HG03135 (cell line): Measurements from ENCODE around the gene BANF1.

Experiments used
- ATAC-seq: cut with Tn5 transposase; IDR thresholded peaks from one replicate; pipeline ENCODE4 v1.9.1; 2021; ENCODE audit warnings: mild to moderate bottlenecking, moderate library complexity; ENCODE audit not compliant: unreplicated experiment

BANF1 gene

DNA sequence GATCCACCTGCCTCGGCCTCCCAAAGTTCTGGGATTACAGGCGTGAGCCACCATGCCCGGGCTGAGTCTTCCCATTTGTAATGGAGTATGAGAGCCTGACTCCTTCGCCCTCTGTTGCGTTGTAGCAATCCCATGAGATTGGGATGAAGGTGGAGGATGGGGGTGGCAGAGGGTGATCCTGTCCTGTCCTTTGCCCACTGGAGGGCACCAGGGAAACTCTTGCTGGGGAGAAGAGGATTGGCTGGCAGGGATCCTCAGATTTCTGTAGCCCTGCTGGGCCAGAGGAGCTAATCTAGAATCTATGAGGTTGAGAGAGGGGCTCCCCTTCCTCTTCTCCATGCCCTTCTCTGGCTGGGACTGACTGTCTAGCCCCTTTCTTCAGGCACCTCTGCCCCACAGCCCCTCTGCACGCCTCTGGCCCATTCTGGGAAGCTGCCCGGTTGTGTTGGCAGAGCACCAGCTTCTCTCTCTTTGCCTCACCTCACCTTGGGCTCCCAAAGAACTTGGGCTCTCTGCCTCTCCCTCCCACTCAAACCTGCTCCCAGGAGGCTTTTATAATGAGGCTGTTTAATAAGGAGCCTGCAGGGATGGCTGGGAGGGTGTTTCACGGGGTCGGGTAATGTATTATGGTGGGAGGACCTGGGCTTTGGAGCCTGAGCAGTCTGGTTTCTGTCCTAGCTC lies 33.5 kb downstream of the BANF1 start:
- ATAC-seq: no peak

DNA sequence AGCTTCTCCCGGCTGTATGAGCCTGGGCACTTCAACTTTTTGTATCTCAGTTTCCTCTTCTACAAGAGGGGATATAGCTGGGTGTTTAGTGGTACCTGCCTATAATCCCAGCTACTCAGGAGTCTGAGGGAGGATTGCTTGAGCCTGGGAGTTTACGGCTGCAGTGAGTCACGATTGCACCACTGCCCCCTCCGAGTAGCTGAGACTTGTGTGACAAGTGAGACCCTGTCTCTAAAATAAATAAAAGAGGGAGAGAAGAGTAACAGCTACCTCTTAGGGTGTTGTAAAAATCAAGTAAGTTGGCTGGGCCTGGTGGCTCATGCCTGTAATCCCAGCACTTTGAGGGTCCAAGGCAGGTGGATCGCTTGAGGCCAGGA lies 34.0 kb downstream of the BANF1 start:
- ATAC-seq: no peak

DNA sequence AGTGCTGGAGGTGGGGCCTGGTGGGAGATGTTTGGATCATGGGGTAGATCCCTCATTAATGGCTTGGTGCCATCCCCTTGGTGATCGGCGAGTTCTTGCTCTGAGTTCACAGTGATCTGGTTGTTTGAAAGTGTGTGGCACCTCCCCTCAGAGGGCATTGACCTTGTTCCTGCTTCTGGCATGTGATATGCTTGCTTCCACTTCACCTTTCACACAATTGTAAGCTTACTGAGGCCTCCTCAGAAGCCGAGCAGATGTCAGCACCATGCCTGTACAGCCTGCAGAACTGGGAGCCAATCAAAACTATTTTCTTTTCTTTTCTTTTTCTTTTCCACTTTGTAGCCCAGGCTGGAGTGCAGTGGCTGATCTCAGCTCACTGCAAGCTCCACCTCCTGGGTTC lies 35.0 kb downstream of the BANF1 start:
- ATAC-seq: no peak

DNA sequence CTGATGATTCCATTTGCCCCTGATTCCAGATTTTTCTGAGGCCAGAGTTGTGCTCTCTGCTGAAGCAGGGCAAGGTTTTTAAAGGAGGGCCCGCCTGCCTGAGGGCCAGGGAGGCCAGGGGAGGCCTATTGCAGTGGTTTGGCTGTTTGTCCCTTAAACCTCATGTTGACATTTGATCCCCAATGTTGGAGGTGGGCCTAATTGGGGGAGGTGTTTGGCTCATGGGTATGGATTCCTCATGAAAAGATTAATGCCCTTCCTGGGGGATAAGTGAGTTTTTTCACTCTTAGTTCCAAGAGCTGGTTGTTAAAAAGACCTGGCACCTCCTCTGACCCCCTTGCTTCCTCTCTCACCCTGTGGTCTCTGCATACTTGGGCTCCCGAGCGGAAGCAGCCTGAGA lies 37.5 kb downstream of the BANF1 start:
- no peak for ATAC-seq

DNA sequence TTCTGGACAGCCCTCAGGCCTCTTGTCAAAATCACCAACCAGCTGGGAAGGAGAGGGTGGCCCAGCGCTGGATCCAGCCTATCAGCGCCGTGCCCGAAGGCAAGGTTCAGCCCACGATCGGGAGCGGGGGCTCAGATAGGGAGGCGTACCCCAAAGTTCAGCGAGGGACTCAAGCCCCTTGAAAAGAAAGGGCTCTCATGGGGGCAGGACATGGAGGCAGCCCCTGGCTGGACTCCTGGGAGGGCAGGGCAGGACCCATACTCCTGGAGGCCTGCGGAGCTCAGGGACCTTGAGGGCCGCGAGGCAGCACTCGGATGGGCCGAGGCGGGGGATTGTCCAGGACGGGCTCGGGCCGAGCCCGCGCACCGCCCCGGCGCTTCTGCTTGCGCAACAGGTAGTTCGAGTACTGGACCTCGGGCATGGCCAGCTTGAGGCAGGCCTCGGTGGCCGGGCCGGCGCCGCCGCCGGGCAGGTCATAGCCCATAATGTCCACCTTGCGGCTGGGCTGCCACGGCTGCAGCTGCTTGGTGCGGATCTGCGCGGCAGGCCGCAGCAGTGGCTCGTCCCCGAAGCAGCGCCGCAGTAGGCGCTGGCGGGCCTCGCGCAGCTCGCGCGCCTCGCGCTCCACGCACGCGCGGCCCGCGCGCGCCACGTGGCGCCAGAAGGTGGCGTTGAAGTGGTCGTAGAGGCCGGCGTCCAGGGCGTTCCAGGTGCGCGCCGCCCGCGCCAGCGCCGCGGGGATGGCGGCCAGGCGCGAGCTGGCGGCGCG lies 40.1 kb downstream of the BANF1 start:
- ATAC-seq: no peak

DNA sequence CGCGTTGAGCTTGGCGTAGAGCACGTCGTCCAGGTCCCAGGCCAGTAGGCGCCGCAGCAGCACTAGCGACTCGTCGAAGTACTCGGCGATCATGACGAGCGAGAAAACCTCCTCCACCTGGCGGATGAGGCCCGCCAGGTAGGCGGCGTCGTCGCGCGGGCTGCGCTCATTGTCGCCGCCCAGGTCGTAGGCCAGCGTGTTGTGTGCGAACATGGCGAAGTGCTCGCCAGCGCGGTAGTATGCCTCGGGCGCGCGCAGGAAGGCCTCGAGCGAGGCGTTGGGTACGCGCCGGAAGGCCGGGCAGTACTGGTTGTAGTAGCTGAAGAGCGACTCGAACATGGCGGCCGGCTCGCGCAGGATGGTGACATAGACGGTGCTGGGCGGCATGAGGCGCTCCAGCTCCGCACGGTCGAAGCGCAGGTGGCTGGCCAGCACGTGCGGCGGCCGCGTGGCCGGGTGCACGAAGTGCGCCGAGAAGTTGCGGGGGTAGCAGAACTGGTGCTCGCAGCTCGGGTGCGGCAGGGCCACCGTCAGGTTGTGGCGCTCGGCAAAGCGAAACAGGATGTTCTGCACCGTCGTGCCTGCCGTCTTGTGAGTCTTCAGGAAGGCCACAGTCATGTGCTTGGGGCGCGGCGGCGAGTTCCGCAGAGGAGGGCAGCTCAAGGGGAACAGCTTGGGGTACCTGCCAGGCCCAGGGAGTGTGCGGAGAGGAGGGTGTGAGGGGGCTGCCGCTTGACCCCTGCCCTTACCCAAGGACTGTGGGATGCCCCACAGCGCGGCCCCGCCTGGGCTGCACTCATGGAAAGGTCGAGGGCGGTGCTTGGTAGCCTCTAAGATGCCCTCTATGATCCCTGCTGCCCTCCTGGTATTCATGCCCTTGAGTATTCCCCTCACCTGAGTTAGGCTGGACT lies 40.9 kb downstream of the BANF1 start:
- ATAC-seq: no peak

DNA sequence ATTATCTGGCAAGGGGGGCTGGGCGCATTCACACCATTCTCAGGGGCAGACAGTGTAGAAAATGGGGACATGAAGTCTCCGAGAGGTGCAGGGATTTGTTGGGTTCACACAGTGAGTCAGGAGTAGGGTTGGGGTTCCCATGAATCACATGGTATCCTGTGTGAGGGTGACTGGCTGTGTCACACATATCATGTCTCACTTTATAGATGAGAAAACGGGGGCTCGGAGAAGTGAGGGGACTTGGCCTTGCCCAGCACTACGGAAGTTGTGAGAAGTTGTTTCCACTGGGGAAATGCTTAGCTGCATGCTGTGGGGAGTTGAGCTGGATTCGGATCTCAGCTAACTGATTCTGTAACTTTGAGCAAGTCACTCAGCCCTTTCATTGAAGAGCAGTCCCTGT lies 42.5 kb downstream of the BANF1 start:
- ATAC-seq: no peak

DNA sequence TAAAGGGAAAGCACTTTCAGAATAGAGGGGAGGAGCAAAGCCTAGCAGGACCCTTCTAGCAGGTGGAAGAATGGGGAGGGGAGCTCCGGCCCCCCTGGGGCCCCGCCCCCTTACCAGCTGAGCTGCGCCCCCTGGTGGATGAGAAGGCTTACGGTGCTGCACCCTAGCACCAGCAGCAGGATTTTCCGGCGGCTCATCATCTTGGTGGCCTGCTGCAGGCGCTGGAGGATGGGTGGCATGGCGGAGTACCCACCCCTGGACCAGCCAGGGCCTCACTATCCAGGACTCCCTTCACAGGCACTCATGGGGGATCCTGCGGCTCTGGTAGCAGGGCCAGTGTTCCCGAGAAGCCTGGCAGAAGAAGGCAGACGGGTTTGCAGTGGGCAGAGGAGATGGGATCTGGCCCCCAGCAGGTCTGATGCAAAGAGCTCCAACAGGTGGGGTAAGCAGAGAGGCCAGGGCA lies 42.9 kb downstream of the BANF1 start:
- ATAC-seq: no peak

DNA sequence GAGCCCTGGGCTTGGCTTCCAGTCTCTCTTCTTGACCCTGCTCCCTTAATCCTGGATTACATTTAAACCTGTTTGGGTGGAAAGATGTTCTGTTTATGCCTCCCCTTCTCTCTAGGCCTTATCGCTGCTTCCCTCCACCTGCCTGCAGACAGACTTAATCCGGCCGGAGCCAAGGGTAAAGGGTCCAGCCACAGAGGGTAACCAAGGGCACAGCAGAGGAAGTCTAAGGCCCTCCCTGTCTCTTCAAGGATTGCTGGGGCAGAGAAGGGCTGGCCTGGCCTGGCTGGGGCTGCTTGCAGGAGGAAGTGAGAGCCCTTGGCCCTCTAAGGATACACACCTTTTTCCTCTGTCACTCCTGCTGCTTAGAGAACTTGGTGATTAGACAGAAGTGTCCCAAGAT lies 44.6 kb downstream of the BANF1 start:
- no peak for ATAC-seq

DNA sequence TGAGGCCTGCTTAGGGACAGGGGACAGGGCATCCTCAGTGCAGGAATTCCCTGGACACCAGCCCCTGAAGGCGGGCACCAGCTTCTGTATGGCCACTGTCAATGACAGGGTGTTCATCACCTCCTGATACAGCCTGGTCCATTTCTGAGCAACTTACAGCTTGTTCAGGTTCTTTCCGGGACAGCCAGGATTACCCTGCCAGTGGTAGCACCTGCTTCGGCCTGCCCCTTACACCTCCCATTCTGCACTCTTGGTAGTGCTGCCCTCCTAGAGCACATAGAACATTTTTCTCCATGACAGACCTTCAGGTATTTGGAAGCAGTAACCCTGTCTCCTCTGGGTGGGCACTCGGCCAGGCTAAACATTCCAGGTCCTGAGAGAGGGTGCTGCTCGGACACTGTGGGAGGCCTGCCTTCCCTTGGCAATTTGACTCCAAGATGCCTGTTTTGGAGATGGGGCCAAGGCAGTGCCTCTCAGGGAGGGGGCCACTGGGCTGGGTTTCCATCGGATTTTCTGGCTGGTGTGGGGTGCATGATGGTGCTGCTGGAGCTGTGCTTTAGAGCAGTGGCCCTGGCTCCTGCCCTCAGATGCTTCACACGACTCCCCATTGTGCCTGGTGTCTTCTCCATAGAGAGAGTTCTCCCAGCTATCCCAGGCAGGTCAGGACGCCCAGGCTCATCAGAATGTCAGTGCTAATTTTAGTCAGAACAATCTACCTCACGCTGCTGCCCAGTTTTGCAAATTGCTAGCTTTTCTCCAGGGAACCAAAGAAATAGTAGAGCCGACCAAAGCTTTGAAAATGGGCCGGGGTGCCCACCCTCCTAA lies 45.5 kb downstream of the BANF1 start:
- ATAC-seq: no peak

DNA sequence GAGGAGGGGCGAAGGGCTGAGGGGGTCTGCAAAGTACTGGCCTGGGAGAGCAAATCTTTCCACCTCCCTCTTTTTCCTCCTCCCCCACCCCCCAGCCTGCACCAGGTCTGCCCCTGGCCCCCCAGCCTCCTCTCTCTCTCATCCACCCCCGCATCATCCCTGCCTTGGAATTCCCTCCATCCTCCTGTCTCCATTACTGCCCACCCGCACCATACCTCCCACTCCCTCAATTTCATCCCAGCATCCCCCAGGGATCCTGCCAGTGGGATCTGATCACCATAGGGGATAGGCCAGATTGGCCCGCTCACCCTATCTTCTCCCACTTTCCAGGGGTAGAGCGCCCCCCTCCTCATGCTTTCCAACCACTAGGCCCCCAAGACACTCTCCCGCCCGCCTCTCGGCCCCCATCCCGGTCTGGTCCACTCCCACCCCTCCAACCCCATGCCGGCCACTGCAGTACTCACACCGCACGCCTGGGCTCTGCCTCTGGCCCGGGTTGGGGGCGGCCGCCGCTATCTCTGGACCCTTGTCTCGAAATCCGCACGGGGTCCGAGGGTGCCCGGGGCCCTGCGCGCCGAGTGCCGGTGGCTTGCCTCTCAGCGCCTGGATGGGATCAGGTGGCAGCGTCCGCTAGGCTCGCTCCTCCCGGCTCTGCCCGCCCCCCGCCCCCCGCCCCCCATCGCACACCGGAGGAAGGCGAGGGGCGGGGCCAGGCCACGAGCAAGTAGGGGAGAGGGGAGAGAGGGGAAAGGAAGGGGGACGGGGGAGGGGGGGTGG lies 46.4 kb downstream of the BANF1 start, which contains the start of gene GAL3ST3:
Gene GAL3ST3, minus strand, starts transcription at position 615 of the 777 bp plus-strand sequence. CDS start 3,746 bp downstream, outside the sequence.
- no peak for ATAC-seq

DNA sequence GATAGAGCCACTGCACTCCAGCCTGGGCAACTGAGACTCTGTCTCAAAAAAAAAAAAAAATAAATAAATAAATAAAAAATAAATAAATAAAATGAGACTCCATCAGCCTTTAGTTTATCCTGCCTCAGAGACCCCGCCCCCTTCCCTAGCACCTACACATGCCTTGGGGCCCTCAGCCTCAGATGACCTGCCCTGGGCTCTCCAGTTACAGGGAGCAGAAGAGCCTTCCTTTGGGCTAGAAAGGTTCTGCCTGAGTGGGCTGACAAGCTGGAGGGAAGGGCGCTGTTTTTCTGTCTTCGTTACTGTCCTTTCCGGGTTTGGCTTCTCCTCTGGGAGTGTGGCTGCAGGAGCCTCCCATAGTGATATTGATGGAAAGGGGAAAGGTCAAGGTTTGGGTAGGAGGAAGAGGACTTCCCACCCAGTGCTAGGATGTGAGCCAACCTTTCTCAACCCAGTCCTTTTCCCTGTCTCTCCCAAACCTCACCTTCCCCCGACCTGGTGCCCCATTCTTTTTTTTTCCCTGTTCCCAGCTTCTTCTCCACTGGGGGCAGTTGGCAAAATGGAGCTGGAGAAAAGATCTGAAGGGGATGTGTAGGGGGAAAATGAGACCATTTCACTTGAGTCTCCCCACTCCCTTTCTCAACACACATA lies 48.4 kb downstream of the BANF1 start:
- no peak for ATAC-seq

DNA sequence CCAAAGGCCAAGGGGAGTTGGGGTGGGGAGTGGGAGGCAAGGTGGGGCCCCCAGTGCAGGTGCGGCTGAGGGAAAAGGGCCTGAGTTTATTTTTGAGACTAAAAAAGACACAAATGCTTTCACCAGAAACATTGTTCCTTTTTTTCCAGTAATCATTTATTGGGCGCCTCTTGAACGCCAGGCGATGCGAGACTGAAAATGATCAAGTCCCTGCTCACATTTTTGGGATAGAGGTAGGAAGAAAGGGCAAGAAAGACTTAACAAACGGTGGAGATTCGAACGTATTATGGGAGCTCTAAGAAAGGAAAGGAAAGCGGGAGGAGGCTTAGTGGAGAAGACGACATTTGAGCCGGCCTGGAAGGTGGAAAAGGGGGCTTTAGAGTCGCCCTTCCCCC lies 49.1 kb downstream of the BANF1 start:
- no peak for ATAC-seq

DNA sequence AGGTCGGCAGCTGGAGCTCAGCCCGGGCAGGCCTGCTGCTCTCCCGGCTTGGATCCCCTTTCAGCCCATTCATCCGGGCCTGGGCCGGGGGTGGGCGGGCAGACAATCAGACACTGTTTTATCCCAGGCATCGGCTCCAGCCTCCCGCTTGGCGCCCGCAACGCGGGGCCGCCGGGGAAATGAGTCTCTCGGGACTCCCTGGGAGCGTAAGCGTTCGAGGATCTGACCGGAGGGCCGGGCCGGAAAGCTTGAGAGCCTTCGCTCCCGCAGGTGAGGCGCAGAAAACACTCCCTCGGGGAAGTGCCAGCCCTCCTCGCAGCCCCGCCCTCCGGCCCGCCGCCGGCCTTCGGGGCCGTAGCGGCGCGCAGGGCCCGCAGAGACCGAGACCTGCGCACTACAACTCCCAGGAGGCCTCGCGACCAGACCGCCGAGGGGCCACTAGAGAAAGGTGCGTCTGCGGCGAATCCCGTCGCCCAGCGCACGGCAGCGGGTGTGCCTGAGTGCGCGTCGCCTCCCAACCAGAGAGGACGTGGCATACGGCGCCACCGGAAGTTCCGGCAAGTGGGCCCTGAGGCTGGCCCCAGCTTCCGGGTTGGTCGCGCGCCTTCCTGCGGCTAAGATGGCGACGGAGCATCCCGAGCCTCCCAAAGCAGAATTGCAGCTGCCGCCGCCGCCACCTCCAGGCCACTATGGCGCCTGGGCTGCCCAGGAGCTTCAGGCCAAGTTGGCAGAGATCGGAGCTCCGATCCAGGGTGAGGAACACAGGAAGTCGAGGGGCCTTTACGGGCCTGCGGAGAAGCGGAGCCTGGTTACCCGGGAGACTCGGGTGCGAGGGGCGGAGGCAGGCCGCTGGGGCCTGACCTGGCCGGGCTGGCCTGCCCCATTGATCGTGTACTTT lies 49.7 kb downstream of the BANF1 start, which contains the start of gene SF3B2:
Gene SF3B2, plus strand, starts transcription at position 599 of the 898 bp plus-strand sequence. Its CDS starts 21 bp downstream, at position 620.
- peak; percentile 95 for ATAC-seq

DNA sequence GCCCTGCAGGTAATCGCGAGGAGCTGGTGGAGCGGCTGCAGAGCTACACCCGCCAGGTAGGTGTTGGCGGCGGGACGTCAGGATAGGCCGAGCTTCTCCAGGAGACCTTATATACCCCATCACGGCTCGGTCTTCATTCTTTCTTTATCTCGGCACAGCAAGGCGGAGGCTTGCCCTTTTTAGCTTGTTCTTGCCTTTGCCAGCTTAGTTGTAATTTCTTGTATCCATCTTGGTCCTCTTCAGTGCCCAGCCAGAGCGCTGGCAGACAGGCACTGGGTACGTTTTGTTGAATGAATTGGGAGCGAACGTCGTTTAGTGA lies 50.3 kb downstream of the BANF1 start:
- ATAC-seq: no peak
